GM12878 (cell line): ENCODE results near the gene TACC2. TPM values are rescaled to one million over a fixed set of nuclear protein-coding genes. Genes with fewer than 3 reads are reported as not detected.

ENCODE experiments used
- ATAC-seq: fragments of 200-7000 bp; cut with Tn5 transposase; 3 replicates; pipeline ENCODE4 v1.9.1; 2020; ENCODE audit warnings: mild to moderate bottlenecking, moderate library complexity
- BruUV-seq: library from RNA; stranded (reverse); fragments of 400-500 nt; replicated peaks from 2 replicates; lab custom pipeline; 2021; lab: Mats Ljungman, UMichigan
- CTCF ChIA-PET: fragments of 300-600 bp; sonication (Branson Sonifier 250); formaldehyde crosslinking; extraction: SDS; loops from one replicate; lab custom pipeline; 2021; ENCODE audit warnings: inconsistent platforms; lab: Yijun Ruan, JAX
- POLR2A ChIA-PET: fragments of 350-600 bp; formaldehyde crosslinking; extraction: SDS; loops from one replicate; lab custom pipeline; 2021; ENCODE audit warnings: inconsistent platforms; lab: Charles Lee
- RAD21 ChIA-PET: fragments of 300-600 bp; sonication (Branson Sonifier 250); formaldehyde crosslinking; loops from one replicate; lab custom pipeline; 2023; ENCODE audit warnings: antibody characterized with exemption; ENCODE audit not compliant: unreplicated experiment; lab: Charles Lee
- SMC1A ChIA-PET: fragments of 300-600 bp; sonication (Branson Sonifier 250); formaldehyde crosslinking; loops from one replicate; lab custom pipeline; 2023; ENCODE audit not compliant: unreplicated experiment, uncharacterized antibody; lab: Charles Lee
- DNase-seq: peaks from one replicate; pipeline ENCODE4 v3.0.0-alpha.2; 2011; ENCODE audit warnings: low read depth, low spot score
- FAIRE-seq: peaks from 3 replicates; lab custom pipeline; 2011; peaks lifted over from hg19 to GRCh38; lab: Jason Lieb, UNC
- H2AFZ ChIP-seq: 2 replicates; pipeline ENCODE4 v1.6.0; 2011; ENCODE audit warnings: low read depth, low read length, control low read depth; ENCODE audit not compliant: control insufficient read depth
- H3K27ac ChIP-seq: 2 replicates; pipeline ENCODE4 v1.5.1; 2011; ENCODE audit warnings: control low read depth; ENCODE audit not compliant: control insufficient read depth, insufficient read depth
- H3K27me3 ChIP-seq, 2 experiments: replicated peaks in 1 of 2; 2 replicates each; pipeline versions ENCODE4 v1.6.0 to v1.6.1; 2011; ENCODE audit warnings: low read length in 1 of 2; ENCODE audit not compliant: control insufficient read depth in 2 of 2, insufficient read depth in 2 of 2
- H3K36me3 ChIP-seq, 2 experiments: 2 replicates each; pipeline ENCODE4 v1.5.1; 2011; ENCODE audit warnings: low read length in 1 of 2; ENCODE audit not compliant: control insufficient read depth in 2 of 2, insufficient read depth in 2 of 2
- H3K4me1 ChIP-seq: 2 replicates; pipeline ENCODE4 v1.6.1; 2011; ENCODE audit warnings: mild to moderate bottlenecking, low read length, moderate library complexity, mixed read lengths; ENCODE audit not compliant: control insufficient read depth, insufficient read depth
- H3K4me2 ChIP-seq: 2 replicates; pipeline ENCODE4 v1.6.0; 2011; ENCODE audit warnings: control low read depth; ENCODE audit not compliant: control insufficient read depth, insufficient read depth
- H3K4me3 ChIP-seq: fragments of 200-600 bp; sonication (generic); 2 replicates; pipeline ENCODE4 v1.5.1; 2016
- H3K79me2 ChIP-seq: 2 replicates; pipeline ENCODE4 v1.6.0; 2011; ENCODE audit warnings: low read length; ENCODE audit not compliant: control insufficient read depth, insufficient read depth
- H3K9ac ChIP-seq: 2 replicates; pipeline ENCODE4 v1.8.0; 2011; ENCODE audit warnings: low read length, control low read depth, mixed read lengths; ENCODE audit not compliant: control insufficient read depth, insufficient read depth
- H3K9me3 ChIP-seq: replicated peaks from 3 replicates; pipeline ENCODE4 v1.5.1; 2011; ENCODE audit warnings: mild to moderate bottlenecking, low read length; ENCODE audit not compliant: control insufficient read depth, insufficient read depth
- H4K20me1 ChIP-seq: 2 replicates; pipeline ENCODE4 v1.6.0; 2011; ENCODE audit not compliant: control insufficient read depth, insufficient read depth
- ATF7 ChIP-seq: fragments of 450-650 bp; IDR thresholded peaks from 2 replicates; pipeline ENCODE4 v1.6.1; 2016; ENCODE audit warnings: low read depth, mild to moderate bottlenecking
- BRCA1 ChIP-seq: IDR thresholded peaks from 2 replicates; pipeline ENCODE4 v1.6.1; 2011; ENCODE audit warnings: low read depth, low read length, improper control_type of control experiment
- CHD4 ChIP-seq: fragments of 200-600 bp; sonication (generic); IDR thresholded peaks from 2 replicates; pipeline ENCODE4 v1.6.1; 2016; ENCODE audit warnings: mild to moderate bottlenecking
- DPF2 ChIP-seq: fragments of 450-650 bp; IDR thresholded peaks from 2 replicates; pipeline ENCODE4 v1.6.1; 2017; ENCODE audit warnings: mild to moderate bottlenecking
- FOXM1 ChIP-seq: IDR thresholded peaks from 2 replicates; pipeline ENCODE4 v1.6.1; 2012; ENCODE audit warnings: low read depth, mild to moderate bottlenecking, inconsistent platforms, low read length, moderate library complexity
- GABPA ChIP-seq: IDR thresholded peaks from 2 replicates; pipeline ENCODE4 v1.6.1; 2014; ENCODE audit warnings: antibody characterized with exemption, low read depth, mild to moderate bottlenecking, inconsistent platforms
- GATAD2B ChIP-seq: fragments of 450-650 bp; conservative IDR thresholded peaks from 2 replicates; pipeline ENCODE4 v1.6.1; 2017; ENCODE audit warnings: low read depth, mild to moderate bottlenecking, moderate library complexity
- HDAC2 ChIP-seq: fragments of 200-600 bp; sonication (generic); IDR thresholded peaks from 2 replicates; pipeline ENCODE4 v1.6.1; 2017
- IKZF1 ChIP-seq: fragments of 450-650 bp; conservative IDR thresholded peaks from 2 replicates; pipeline ENCODE4 v1.6.1; 2017; ENCODE audit warnings: antibody characterized with exemption, mild to moderate bottlenecking
- KLF5 ChIP-seq: fragments of 450-650 bp; IDR thresholded peaks from 2 replicates; pipeline ENCODE4 v1.6.1; 2014; ENCODE audit warnings: mild to moderate bottlenecking; ENCODE audit not compliant: partially characterized antibody
- NFIC ChIP-seq: IDR thresholded peaks from 2 replicates; pipeline ENCODE4 v1.6.1; 2012; ENCODE audit warnings: low read depth, mild to moderate bottlenecking, inconsistent platforms, low read length, moderate library complexity
- POLR2A ChIP-seq: IDR thresholded peaks from 2 replicates; pipeline ENCODE4 v1.6.1; 2011; ENCODE audit warnings: low read depth, mild to moderate bottlenecking, low read length
- POLR2AphosphoS5 ChIP-seq: IDR thresholded peaks from 2 replicates; pipeline ENCODE4 v1.6.1; 2011; ENCODE audit warnings: mild to moderate bottlenecking, low read length, inconsistent platforms
- RFX5 ChIP-seq: IDR thresholded peaks from 2 replicates; pipeline ENCODE4 v1.6.1; 2011; ENCODE audit warnings: low read depth, low read length, improper control_type of control experiment
- SPI1 ChIP-seq: IDR thresholded peaks from 2 replicates; pipeline ENCODE4 v1.6.1; 2011; ENCODE audit warnings: low read depth, mild to moderate bottlenecking, low read length, moderate library complexity, borderline replicate concordance; ENCODE audit not compliant: insufficient read depth
- SREBF2 ChIP-seq: IDR thresholded peaks from 2 replicates; pipeline ENCODE4 v1.6.1; 2012; ENCODE audit warnings: mild to moderate bottlenecking, low read length
- TCF12 ChIP-seq: IDR thresholded peaks from 2 replicates; pipeline ENCODE4 v1.6.1; 2011; ENCODE audit warnings: low read depth, mild to moderate bottlenecking, low read length
- ZNF207 ChIP-seq: fragments of 450-650 bp; IDR thresholded peaks from 2 replicates; pipeline ENCODE4 v1.6.1; 2014; ENCODE audit warnings: antibody characterized with exemption, mild to moderate bottlenecking, borderline replicate concordance
- WGBS: methylation state at CpG from one replicate; pipeline ENCODE4 v1.1.6; 2016; ENCODE audit warnings: low lambda C conversion rate; ENCODE audit not compliant: insufficient replicate concordance, insufficient coverage; ENCODE audit errors: missing lambda C conversion rate; 5-methylcytosine and 5-hydroxymethylcytosine counted together
- in situ Hi-C: fragments of 300-500 bp; cut with MboI; formaldehyde crosslinking; loops from 9 replicates; pipeline ENCODE4 v1.14.3; 2018; ENCODE audit warnings: mixed read lengths
- intact Hi-C: fragments of 100-400 bp; cut with micrococcal nuclease; formaldehyde crosslinking; loops from one replicate; pipeline ENCODE4 v1.14.2; 2022; ENCODE audit not compliant: unreplicated experiment
- polyA plus RNA-seq, 11 experiments: library from polyadenylated mRNA; depleted of rRNA in 4 of 11; unstranded in 6 of 11; stranded (reverse) in 5 of 11; fragments of >200 nt; fragmentation: Nextera tagmentation in 4 of 11; fragmentation: Illumina TruSeq in 1 of 11; extraction: Ambion mirVana in 4 of 11; extraction: Trizol in 1 of 11; gene quantifications; 1 replicate in 1 of 11; 2 replicates in 10 of 11; pipeline versions ENCODE4 v1.2.1 to v1.2.3, GENCODE V29; 2011 to 2016; ENCODE audit warnings: inconsistent platforms in 2 of 11, missing spikeins in 2 of 11, low read depth in 1 of 11
- total RNA-seq, 4 experiments: library from RNA; depleted of rRNA in 3 of 4; stranded (reverse); fragments of >200 nt in 3 of 4; fragmentation: Illumina TruSeq in 1 of 4; extraction: Trizol in 1 of 4; gene quantifications; 2 replicates each; pipeline versions ENCODE4 v1.2.1 to v1.2.3, GENCODE V29; 2013 to 2021
- TF ChIP-seq, protein P1 (sequence below): fragments of 450-650 bp; IDR thresholded peaks from 2 replicates; pipeline ENCODE4 v1.6.1; 2018; ENCODE audit warnings: mild to moderate bottlenecking, low read depth, moderate library complexity; ENCODE audit not compliant: partially characterized antibody

The TACC2 gene
- total and polyA plus RNA-seq, 10 of the 15 experiments (the other 5 are each of a cell fraction or from before 2014, with no cell fraction given): 0.07 to 0.64 (median 0.13) TPM; not detected in 5

GRCh38 chr10:122044045-122044661 is 55.2 kb downstream of the TACC2 start:
- RAD21 ChIA-PET: no interaction called here

More at GRCh38 chr10:122044045-122044661, 55.2 kb downstream of the TACC2 start:
- H3K27ac ChIP-seq: no peak overlapping the region
- no peak overlapping the region for H3K4me3 ChIP-seq
- no peaks in the 10 kb centered on the region for H3K9me3 ChIP-seq
- ChIA-PET POLR2A (no interaction called here), CTCF (no interaction called here), SMC1A (no interaction called here)
- H3K4me1 ChIP-seq: no peaks in the 10 kb centered on the region
- intact Hi-C loops (no loop called here), in situ Hi-C loops (no loop called here)
- no peak for ATAC-seq
- H3K9ac ChIP-seq: no peak overlapping the region
- H3K36me3 ChIP-seq: no peaks in the 10 kb centered on the region
- no peaks in the 10 kb centered on the region for H3K79me2 ChIP-seq
- H3K27me3 ChIP-seq: 0 out of 4 replicates have a peak, but pooled peaks cover 2 to 4% of the 10 kb centered on the region in 2 experiments
- TF ChIP-seq FOXM1 (no peak), NFIC (no peak), IKZF1 (no peak), SPI1 (no peak), ZNF207 (no peak), KLF5 (no peak), HDAC2 (no peak), DPF2 (no peak), RFX5 (no peak), ATF7 (no peak), SREBF2 (no peak), CHD4 (no peak), GABPA (no peak), POLR2A (no peak), TCF12 (no peak), POLR2AphosphoS5 (no peak), BRCA1 (no peak), GATAD2B (no peak)
- TF ChIP-seq, protein P1, sequence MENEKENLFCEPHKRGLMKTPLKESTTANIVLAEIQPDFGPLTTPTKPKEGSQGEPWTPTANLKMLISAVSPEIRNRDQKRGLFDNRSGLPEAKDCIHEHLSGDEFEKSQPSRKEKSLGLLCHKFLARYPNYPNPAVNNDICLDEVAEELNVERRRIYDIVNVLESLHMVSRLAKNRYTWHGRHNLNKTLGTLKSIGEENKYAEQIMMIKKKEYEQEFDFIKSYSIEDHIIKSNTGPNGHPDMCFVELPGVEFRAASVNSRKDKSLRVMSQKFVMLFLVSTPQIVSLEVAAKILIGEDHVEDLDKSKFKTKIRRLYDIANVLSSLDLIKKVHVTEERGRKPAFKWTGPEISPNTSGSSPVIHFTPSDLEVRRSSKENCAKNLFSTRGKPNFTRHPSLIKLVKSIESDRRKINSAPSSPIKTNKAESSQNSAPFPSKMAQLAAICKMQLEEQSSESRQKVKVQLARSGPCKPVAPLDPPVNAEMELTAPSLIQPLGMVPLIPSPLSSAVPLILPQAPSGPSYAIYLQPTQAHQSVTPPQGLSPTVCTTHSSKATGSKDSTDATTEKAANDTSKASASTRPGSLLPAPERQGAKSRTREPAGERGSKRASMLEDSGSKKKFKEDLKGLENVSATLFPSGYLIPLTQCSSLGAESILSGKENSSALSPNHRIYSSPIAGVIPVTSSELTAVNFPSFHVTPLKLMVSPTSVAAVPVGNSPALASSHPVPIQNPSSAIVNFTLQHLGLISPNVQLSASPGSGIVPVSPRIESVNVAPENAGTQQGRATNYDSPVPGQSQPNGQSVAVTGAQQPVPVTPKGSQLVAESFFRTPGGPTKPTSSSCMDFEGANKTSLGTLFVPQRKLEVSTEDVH: no peak
- no peak for DNase-seq
- no TSS peak for BruUV-seq
- no peak for FAIRE-seq
- no peak overlapping the region for H2AFZ ChIP-seq
- no peaks in the 10 kb centered on the region for H4K20me1 ChIP-seq
- H3K4me2 ChIP-seq: no peak overlapping the region
- WGBS: 31% methylated on average over 13 of the region's 13 CpGs
